Peyer's patch (tissue), 4 donors: ENCODE measurements around the gene ANKLE2.

Experiments used
- POLR2A ChIP-seq, 2 donors: fragments of 450-650 bp; IDR thresholded peaks; one replicate each; pipeline ENCODE4 v1.5.1; 2017; ENCODE audit warnings: antibody characterized with exemption in 2 of 2, mild to moderate bottlenecking in 2 of 2, moderate library complexity in 2 of 2
- TF ChIP-seq, protein P1 (sequence below), 6 experiments: fragments of 450-650 bp in 4 of 6; fragments of 200-600 bp in 2 of 6; sonication (generic) in 1 of 6; IDR thresholded peaks; one replicate each; pipeline ENCODE4 v1.5.1; 2017 to 2019; ENCODE audit warnings: antibody characterized with exemption in 6 of 6, mild to moderate bottlenecking in 3 of 6, moderate library complexity in 1 of 6

DNA sequence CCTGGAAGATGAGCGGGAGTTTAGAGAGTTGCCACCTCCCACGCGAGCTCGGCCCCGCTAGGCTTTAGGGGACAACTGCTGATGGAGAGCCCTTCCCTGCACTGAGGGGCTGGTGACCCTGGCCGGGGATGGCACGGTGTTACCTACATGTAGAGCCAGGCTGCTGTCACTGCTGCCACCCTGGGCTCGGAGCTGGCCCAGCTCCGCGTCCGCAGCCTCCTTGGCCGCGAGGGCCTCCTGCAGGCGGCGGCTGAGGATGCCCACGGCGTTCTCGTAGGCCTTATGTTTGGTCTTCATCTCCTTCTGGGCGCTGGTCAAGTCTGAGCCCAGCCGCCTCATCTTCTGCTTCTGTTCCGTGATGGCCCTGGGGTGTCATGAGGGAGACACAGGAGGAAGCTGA, 24.6 kb upstream of the ANKLE2 start:
- no peak for TF ChIP-seq POLR2A (IDR thresholded peaks at IDR 0.05)
- TF ChIP-seq, protein P1, sequence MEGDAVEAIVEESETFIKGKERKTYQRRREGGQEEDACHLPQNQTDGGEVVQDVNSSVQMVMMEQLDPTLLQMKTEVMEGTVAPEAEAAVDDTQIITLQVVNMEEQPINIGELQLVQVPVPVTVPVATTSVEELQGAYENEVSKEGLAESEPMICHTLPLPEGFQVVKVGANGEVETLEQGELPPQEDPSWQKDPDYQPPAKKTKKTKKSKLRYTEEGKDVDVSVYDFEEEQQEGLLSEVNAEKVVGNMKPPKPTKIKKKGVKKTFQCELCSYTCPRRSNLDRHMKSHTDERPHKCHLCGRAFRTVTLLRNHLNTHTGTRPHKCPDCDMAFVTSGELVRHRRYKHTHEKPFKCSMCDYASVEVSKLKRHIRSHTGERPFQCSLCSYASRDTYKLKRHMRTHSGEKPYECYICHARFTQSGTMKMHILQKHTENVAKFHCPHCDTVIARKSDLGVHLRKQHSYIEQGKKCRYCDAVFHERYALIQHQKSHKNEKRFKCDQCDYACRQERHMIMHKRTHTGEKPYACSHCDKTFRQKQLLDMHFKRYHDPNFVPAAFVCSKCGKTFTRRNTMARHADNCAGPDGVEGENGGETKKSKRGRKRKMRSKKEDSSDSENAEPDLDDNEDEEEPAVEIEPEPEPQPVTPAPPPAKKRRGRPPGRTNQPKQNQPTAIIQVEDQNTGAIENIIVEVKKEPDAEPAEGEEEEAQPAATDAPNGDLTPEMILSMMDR (IDR thresholded peaks at IDR 0.05) = no peak
